Stimulated activated CD8-positive, alpha-beta memory T cell treated with anti-CD3 and anti-CD28 coated beads, Interleukin-4, amount 100 ng/mL, for 4 hours (primary cell): ENCODE data around the gene ZNF573.
A peak's percentile ranks its signal among the peaks of the same experiment; 100 is the strongest.

ENCODE experiments used
- DNase-seq, 2 donors: peaks; one replicate each; pipeline ENCODE4 v3.0.0-alpha.2; 2020; ENCODE audit warnings: low read depth in 2 of 2, low spot score in 1 of 2

ZNF573 gene

GRCh38 chr19:37695144-37695899 lies 84.1 kb downstream of the ZNF573 start:
- DNase-seq: no peak

- DNase-seq: no peak
These were observed 86.3 kb downstream of the ZNF573 start for GRCh38 chr19:37692956-37693620.

GRCh38 chr19:37691881-37692504 lies 87.4 kb downstream of the ZNF573 start:
- peak; percentile 57 to 62 for DNase-seq
